ENCODE results near the gene LRP3. TPM values are rescaled to one million over a fixed set of nuclear protein-coding genes. Genes with fewer than 3 reads are reported as not detected.

LRP3 gene
- total RNA-seq, 1 donor from 2014 or later: 46.9 TPM

GRCh38 chr19:33175886-33176669 is 18.1 kb upstream of the LRP3 start:
- Mint-ChIP-seq H3K27ac (ENCODE audit: unreplicated experiment) (peak overlapping the region; percentile 80), H3K36me3 (ENCODE audit: unreplicated experiment) (no peaks in the 10 kb centered on the region)

DNA sequence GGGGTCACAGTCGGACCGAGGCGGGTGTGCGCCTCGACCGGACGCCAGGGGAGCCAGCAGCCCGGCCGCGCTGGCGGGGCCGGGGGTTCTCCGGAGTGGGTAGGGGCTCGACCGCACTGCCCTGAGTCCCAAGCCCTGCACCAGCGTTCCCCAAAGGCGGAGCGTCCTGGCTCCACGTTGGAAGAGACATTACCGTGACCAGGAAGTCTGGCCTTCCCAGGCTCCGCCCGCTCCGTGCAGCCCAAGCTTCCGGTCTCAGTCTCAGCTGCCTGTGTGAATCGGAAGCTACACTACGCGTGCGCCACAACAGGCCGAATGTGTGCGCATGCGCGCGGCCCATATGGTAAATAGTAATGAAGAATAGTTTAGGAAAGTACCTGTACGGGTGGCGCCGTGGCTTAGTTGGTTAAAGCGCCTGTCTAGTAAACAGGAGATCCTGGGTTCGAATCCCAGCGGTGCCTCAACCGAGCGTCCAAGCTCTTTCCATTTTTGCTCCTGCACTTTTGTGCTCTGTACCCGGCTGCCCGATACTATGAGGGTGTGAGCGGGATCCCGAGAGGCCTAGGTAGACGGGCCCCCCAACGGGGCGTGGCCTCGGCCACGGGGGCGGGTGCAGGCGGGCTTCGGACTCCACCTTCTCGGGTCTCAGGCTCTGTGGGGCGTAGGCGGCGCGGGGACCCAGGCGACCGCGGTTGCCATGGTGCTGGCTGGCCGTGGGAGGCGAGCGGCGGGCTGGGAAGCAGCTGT is 17.3 kb upstream of the LRP3 start:
- no peaks in the 10 kb centered on the region for H3K36me3 Mint-ChIP-seq (ENCODE audit: unreplicated experiment)
- H3K27me3 Mint-ChIP-seq (ENCODE audit: unreplicated experiment): peaks cover 13% of the 10 kb centered on the region
- H3K27ac Mint-ChIP-seq (ENCODE audit: unreplicated experiment): peak overlapping the region; percentile 94

More at GRCh38 chr19:33175886-33176669, 18.1 kb upstream of the LRP3 start:
- Mint-ChIP-seq H3K4me1 (ENCODE audit: low read depth, unreplicated experiment) (peaks cover 11% of the 10 kb centered on the region), H3K4me3 (ENCODE audit: unreplicated experiment) (peak overlapping the region; percentile 93), H3K27me3 (ENCODE audit: unreplicated experiment) (peaks cover 13% of the 10 kb centered on the region), H3K9me3 (ENCODE audit: unreplicated experiment) (peaks cover 27% of the 10 kb centered on the region)
- TF ChIP-seq, protein P1, sequence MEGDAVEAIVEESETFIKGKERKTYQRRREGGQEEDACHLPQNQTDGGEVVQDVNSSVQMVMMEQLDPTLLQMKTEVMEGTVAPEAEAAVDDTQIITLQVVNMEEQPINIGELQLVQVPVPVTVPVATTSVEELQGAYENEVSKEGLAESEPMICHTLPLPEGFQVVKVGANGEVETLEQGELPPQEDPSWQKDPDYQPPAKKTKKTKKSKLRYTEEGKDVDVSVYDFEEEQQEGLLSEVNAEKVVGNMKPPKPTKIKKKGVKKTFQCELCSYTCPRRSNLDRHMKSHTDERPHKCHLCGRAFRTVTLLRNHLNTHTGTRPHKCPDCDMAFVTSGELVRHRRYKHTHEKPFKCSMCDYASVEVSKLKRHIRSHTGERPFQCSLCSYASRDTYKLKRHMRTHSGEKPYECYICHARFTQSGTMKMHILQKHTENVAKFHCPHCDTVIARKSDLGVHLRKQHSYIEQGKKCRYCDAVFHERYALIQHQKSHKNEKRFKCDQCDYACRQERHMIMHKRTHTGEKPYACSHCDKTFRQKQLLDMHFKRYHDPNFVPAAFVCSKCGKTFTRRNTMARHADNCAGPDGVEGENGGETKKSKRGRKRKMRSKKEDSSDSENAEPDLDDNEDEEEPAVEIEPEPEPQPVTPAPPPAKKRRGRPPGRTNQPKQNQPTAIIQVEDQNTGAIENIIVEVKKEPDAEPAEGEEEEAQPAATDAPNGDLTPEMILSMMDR (IDR thresholded peaks at IDR 0.05; ENCODE audit: partially characterized antibody, unreplicated experiment): no peak
- peak; percentile 31 for DNase-seq

DNA sequence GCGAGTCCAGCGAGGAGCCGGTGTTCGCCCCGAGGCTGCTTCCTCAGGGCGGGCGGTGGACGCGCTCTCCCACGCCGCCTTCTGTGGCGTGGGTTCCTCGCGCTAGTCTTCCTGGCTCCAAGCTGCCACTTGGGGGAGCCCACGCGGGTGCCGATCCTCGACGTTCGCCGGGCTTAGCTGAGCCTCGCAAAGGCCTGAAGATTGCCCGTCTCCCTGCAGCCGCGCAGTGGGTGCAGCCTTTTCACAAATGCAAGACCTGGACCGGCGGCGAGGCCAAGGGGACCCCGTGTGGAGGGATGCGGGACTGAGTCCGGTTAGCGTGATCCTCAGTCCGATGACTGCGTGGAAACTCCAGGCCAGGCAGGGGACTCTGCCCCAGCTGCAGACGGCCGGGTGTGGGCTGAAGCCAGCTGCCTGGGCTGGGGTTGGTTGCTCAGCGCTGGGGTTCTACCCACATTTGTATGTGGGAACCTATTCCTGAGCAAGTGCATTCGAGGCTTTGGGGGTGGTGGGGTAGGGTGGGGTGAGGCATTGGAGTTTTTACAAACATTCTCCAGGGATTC is 16.6 kb upstream of the LRP3 start:
- peaks cover 11% of the 10 kb centered on the region for H3K4me1 Mint-ChIP-seq (ENCODE audit: low read depth, unreplicated experiment)
- H3K4me3 Mint-ChIP-seq (ENCODE audit: unreplicated experiment): peak overlapping the region; percentile 83
- peaks cover 13% of the 10 kb centered on the region for H3K27me3 Mint-ChIP-seq (ENCODE audit: unreplicated experiment)
- H3K27ac Mint-ChIP-seq (ENCODE audit: unreplicated experiment): peak overlapping the region; percentile 78
- peak; percentile 83 for DNase-seq
- H3K36me3 Mint-ChIP-seq (ENCODE audit: unreplicated experiment): no peaks in the 10 kb centered on the region
- TF ChIP-seq, protein P1 (IDR thresholded peaks at IDR 0.05; ENCODE audit: partially characterized antibody, unreplicated experiment): peak; percentile 62
- peaks cover 27% of the 10 kb centered on the region for H3K9me3 Mint-ChIP-seq (ENCODE audit: unreplicated experiment)

More for the DNA sequence above, 17.3 kb upstream of the LRP3 start:
- peaks cover 11% of the 10 kb centered on the region for H3K4me1 Mint-ChIP-seq (ENCODE audit: low read depth, unreplicated experiment)
- TF ChIP-seq, protein P1 (IDR thresholded peaks at IDR 0.05; ENCODE audit: partially characterized antibody, unreplicated experiment): no peak
- peaks cover 27% of the 10 kb centered on the region for H3K9me3 Mint-ChIP-seq (ENCODE audit: unreplicated experiment)
- DNase-seq: peak; percentile 96
- peak overlapping the region; percentile 93 for H3K4me3 Mint-ChIP-seq (ENCODE audit: unreplicated experiment)

DNA sequence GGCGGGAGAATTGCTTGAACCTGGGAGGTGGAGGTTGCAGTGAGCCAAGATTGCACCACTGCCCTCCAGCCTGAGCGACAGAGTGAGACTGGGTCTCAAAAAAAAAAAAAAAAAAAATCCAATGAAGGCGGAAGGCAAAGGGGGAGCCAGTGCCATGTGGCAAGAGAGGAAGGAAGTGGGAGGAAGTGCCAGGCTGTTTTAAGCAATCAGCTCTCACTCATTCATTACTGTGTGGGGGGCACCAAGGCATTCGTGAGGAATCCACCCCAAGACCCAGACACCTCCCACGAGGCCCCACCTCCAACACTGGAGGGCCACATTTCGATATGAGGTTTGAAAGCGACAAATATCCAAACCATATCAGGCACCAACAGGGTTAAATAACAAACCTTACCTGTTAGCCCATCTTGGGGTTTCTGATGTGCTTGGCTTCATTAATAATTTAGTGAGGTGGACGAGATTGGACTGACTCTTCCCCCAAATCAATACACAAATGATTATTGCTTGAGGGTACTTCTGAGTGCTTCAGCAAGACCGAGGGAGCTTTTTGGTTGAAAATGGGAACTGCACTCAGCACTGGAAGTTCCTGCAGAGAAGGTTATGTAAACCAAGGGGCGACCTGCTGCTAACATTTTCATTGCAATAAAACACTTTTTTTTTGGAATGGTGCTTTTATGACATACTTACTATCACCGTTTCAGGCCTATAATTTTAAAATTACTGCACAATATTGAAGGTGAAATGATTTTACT is 7.5 kb upstream of the LRP3 start:
- H3K27me3 Mint-ChIP-seq (ENCODE audit: unreplicated experiment): no peaks in the 10 kb centered on the region
- no peak overlapping the region for H3K27ac Mint-ChIP-seq (ENCODE audit: unreplicated experiment)
- H3K4me3 Mint-ChIP-seq (ENCODE audit: unreplicated experiment): no peak overlapping the region
- no peaks in the 10 kb centered on the region for H3K9me3 Mint-ChIP-seq (ENCODE audit: unreplicated experiment)
- H3K4me1 Mint-ChIP-seq (ENCODE audit: low read depth, unreplicated experiment): no peaks in the 10 kb centered on the region
- TF ChIP-seq, protein P1 (IDR thresholded peaks at IDR 0.05; ENCODE audit: partially characterized antibody, unreplicated experiment): no peak
- H3K36me3 Mint-ChIP-seq (ENCODE audit: unreplicated experiment): no peaks in the 10 kb centered on the region
- DNase-seq: no peak

Data from glutamatergic neuron (in vitro differentiated cells).